HG02973 (cell line): ENCODE results near the gene DDX20.
A peak's percentile ranks its signal among the peaks of the same experiment; 100 is the strongest.

Experiments used
- ATAC-seq: cut with Tn5 transposase; IDR thresholded peaks from one replicate; pipeline ENCODE4 v1.9.1; 2021; ENCODE audit warnings: moderate library complexity; ENCODE audit not compliant: unreplicated experiment

The DDX20 gene

GRCh38 chr1:111755331-111756123 is at the start of gene DDX20:
DDX20 (plus strand) TSS chr1:111755901; CDS start chr1:111755925, 24 bp downstream.
- ATAC-seq, result peak; percentile 84

- ATAC-seq, result no peak
Measured at GRCh38 chr1:111706921-111707320, 48.8 kb upstream of the DDX20 start.

- no peak for ATAC-seq
Measured at GRCh38 chr1:111707906-111708305, 47.8 kb upstream of the DDX20 start.

- no peak for ATAC-seq
Measured at GRCh38 chr1:111709986-111710385, 45.7 kb upstream of the DDX20 start.

- no peak for ATAC-seq
Measured at GRCh38 chr1:111716333-111716732, 39.4 kb upstream of the DDX20 start.

- ATAC-seq, result no peak
Measured at GRCh38 chr1:111717450-111717849, 38.3 kb upstream of the DDX20 start.

GRCh38 chr1:111719135-111719534 is 36.6 kb upstream of the DDX20 start:
- no peak for ATAC-seq

- ATAC-seq, result no peak
Measured at GRCh38 chr1:111719674-111720132, 36.0 kb upstream of the DDX20 start.

GRCh38 chr1:111720274-111720976 is 35.3 kb upstream of the DDX20 start:
- no peak for ATAC-seq

GRCh38 chr1:111720977-111721786 is 34.5 kb upstream of the DDX20 start:
- no peak for ATAC-seq

- ATAC-seq, result no peak
Measured at GRCh38 chr1:111723091-111723806, 32.5 kb upstream of the DDX20 start.

- no peak for ATAC-seq
Measured at GRCh38 chr1:111723871-111724270, 31.8 kb upstream of the DDX20 start.

GRCh38 chr1:111725192-111725591 is 30.5 kb upstream of the DDX20 start:
- no peak for ATAC-seq

GRCh38 chr1:111727056-111727455 is 28.6 kb upstream of the DDX20 start:
- no peak for ATAC-seq

GRCh38 chr1:111729271-111729921 is 26.3 kb upstream of the DDX20 start:
- ATAC-seq, result no peak

- ATAC-seq, result no peak
Measured at GRCh38 chr1:111729946-111730681, 25.6 kb upstream of the DDX20 start.

- ATAC-seq, result no peak
Measured at GRCh38 chr1:111730706-111731105, 25.0 kb upstream of the DDX20 start.

GRCh38 chr1:111731956-111732355 is 23.7 kb upstream of the DDX20 start:
- ATAC-seq, result no peak

GRCh38 chr1:111732718-111733117 is 23.0 kb upstream of the DDX20 start:
- ATAC-seq, result no peak
